ENCODE measurements around the gene LRFN3.
"Not testable (repeated sequence)": the region's sequence is repeated elsewhere in the genome, so short reads cannot be mapped to it uniquely, and the experiment has no call there.

Gene LRFN3

GRCh38 chr19:35939307-35940077, 3.3 kb downstream of the LRFN3 start:
- no peak for DNase-seq (ENCODE audit: low read depth, low spot score)

GRCh38 chr19:35940078-35940775, 4.1 kb downstream of the LRFN3 start:
- no peak for DNase-seq (ENCODE audit: low read depth, low spot score)

GRCh38 chr19:35940839-35941238, 4.7 kb downstream of the LRFN3 start:
- no peak for DNase-seq (ENCODE audit: low read depth, low spot score)

- DNase-seq (ENCODE audit: low read depth, low spot score), result no peak
Measured at GRCh38 chr19:35942235-35942634, 6.1 kb downstream of the LRFN3 start.

- DNase-seq (ENCODE audit: low read depth, low spot score), result no peak
Measured at GRCh38 chr19:35943321-35944301, 7.4 kb downstream of the LRFN3 start.

GRCh38 chr19:35944556-35944955, 8.4 kb downstream of the LRFN3 start:
- no peak for DNase-seq (ENCODE audit: low read depth, low spot score)

DNA sequence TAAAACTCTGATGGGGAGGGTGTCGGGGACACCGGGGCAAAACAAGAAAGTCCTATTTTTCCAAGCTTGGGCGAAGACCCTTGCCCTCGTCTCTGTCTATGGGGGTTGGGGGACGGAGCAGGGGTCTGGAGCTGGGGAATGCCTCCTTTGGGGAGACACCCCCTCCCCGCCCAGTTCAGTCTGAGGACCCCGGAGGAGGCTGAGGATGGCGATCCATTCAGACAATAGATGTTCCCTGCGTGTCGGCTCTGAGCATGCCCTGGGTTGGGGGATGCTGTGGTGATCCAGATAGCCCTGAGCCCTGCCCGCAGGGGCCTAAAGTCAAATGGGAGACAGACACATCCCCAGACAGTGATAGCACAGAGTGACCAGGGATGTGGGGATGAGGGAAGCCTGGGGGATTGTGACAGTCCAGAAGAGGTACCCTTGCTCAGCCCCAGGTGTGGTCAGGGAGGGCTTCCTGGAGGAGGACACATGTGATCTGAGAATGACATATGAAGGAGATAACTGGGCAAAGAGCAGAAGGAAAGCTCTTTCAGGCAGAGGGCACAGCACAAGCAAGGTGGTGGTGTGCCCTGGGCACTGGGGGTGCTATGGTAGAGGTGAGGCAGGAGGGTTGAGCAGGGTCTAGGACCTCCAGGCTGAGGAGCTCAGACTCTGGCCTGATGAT, 9.1 kb downstream of the LRFN3 start:
- no peak for DNase-seq (ENCODE audit: low read depth, low spot score)

GRCh38 chr19:35946203-35946602, 10.0 kb downstream of the LRFN3 start:
- no peak for DNase-seq (ENCODE audit: low read depth, low spot score)

- DNase-seq (ENCODE audit: low read depth, low spot score), result no peak
Measured at GRCh38 chr19:35949131-35949530, 13.0 kb downstream of the LRFN3 start.

GRCh38 chr19:35955881-35956634, 19.9 kb downstream of the LRFN3 start:
- DNase-seq (ENCODE audit: low read depth, low spot score), result no peak

- not testable (repeated sequence) for DNase-seq (ENCODE audit: low read depth, low spot score)
Measured at GRCh38 chr19:35957411-35957810, 21.2 kb downstream of the LRFN3 start.

DNA sequence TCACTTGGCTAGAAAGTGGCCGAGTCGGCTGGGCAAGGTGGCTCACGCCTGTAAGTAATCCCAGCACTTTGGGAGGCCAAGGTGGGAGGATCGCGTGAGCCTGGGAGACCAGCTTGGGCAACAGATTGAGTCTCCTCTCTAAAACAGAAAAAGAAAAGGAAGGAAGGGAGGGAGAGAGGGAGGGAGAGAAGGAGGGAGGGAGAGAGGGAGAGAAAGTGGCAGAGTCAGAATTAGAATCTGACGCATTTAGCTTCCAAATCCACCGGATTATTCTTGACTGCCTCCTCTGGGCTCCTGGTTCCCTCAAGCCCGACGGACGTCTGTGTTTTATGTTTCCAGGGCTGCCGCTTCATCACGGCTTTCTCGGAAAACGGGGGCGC, 22.5 kb downstream of the LRFN3 start:
- no peak for DNase-seq (ENCODE audit: low read depth, low spot score)

- DNase-seq (ENCODE audit: low read depth, low spot score), result no peak
Measured at GRCh38 chr19:35959040-35959967, 23.1 kb downstream of the LRFN3 start.

DNA sequence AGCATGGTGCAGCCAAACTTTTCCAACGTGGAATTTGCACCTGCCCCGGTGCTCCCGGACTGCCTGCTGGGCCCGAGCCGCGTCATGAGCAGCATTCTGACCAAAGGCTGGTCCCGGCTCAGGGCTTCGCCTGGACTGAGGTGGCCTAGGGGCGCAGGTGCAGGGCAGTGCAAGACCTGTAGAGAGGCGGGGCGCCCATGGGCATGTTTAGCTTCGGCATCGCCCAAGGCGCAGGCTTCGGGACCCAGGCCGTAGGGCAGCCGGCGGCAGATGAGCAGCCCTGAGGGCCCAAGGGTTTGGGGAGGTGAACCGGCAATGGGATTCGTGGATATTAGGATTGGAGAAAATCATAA, 23.8 kb downstream of the LRFN3 start:
- no peak for DNase-seq (ENCODE audit: low read depth, low spot score)

GRCh38 chr19:35960432-35960972, 24.3 kb downstream of the LRFN3 start:
- no peak for DNase-seq (ENCODE audit: low read depth, low spot score)

DNA sequence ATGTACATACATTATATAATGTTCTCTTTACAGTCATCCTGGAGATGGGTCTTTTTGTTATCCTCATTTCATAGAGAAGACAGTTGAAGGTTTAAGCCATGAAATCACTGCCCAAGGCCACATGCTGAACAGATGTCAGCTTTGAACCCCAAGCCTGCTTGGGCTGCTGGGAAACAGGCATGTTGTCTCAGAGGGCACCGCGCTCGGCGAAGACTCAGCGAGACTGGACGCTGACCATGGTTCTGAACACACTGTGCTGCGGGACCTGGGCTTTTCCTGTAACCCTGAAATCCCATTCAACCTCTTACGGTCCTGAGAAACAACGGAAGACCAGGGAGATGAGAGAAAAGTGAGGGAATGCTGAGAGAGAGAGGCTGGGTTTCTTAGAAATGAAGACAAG, 27.3 kb downstream of the LRFN3 start:
- peak; percentile 32 for DNase-seq (ENCODE audit: low read depth, low spot score)

GRCh38 chr19:35966771-35967170, 30.6 kb downstream of the LRFN3 start:
- DNase-seq (ENCODE audit: low read depth, low spot score), result no peak

GRCh38 chr19:35973487-35973886, 37.3 kb downstream of the LRFN3 start:
- no peak for DNase-seq (ENCODE audit: low read depth, low spot score)

- DNase-seq (ENCODE audit: low read depth, low spot score), result no peak
Measured at GRCh38 chr19:35975608-35976214, 39.5 kb downstream of the LRFN3 start.
